HCT116 (cell line): ENCODE results near the gene SNAP47. TPM values are rescaled to one million over a fixed set of nuclear protein-coding genes. Genes with fewer than 3 reads are reported as not detected.

ENCODE experiments used
- ATAC-seq: fragments of 200-7000 bp; cut with Tn5 transposase; 2 replicates; pipeline ENCODE4 v1.9.1; 2020; ENCODE audit warnings: mild to moderate bottlenecking, moderate library complexity
- BruUV-seq: library from RNA; stranded (reverse); fragments of 400-500 nt; replicated peaks from 2 replicates; lab custom pipeline; 2021; lab: Mats Ljungman, UMichigan
- CTCF ChIA-PET: fragments of 300-600 bp; sonication (Branson Sonifier 250); formaldehyde crosslinking; loops from one replicate; lab custom pipeline; 2021; ENCODE audit warnings: antibody characterized with exemption; lab: Charles Lee
- POLR2A ChIA-PET: fragments of 300-600, 350-600 bp; sonication (Branson Sonifier 250); formaldehyde crosslinking; loops from one replicate; lab custom pipeline; 2021; ENCODE audit warnings: antibody characterized with exemption; lab: Charles Lee
- RAD21 ChIA-PET, 2 experiments: fragments of 300-600 bp; sonication (Branson Sonifier 250); formaldehyde crosslinking; loops; one replicate each; lab custom pipeline; 2023; ENCODE audit warnings: low total read pairs in 2 of 2; ENCODE audit not compliant: uncharacterized antibody in 2 of 2, unreplicated experiment in 2 of 2, low non-redundant PET in 1 of 2; lab: Charles Lee
- DNase-seq: peaks from one replicate; pipeline ENCODE4 v3.0.0-alpha.2; 2010; ENCODE audit warnings: low read depth, low spot score
- H2AFZ ChIP-seq: fragments of 200-600 bp; shearing (Covaris generic), sonication (generic); 2 replicates; pipeline ENCODE4 v1.6.1; 2017; ENCODE audit warnings: low read depth, mixed run types, mixed read lengths, antibody characterized with exemption, low read length; ENCODE audit not compliant: poor library complexity, severe bottlenecking
- H3K27ac ChIP-seq: 2 replicates; pipeline ENCODE4 v1.5.1; 2012; ENCODE audit warnings: low read depth, low read length
- H3K27me3 ChIP-seq: fragments of 200-600 bp; sonication (generic); 2 replicates; pipeline ENCODE4 v1.6.1; 2016; ENCODE audit warnings: mixed run types, low read length, mixed read lengths; ENCODE audit not compliant: insufficient read depth
- H3K36me3 ChIP-seq, 2 experiments: fragments of 200-500 bp in 1 of 2; fragments of 200-600 bp in 1 of 2; sonication (Bioruptor generic) in 1 of 2; sonication (generic) in 1 of 2; 2 replicates each; pipeline versions ENCODE4 v1.5.1 to v1.6.1; 2014 to 2016; ENCODE audit warnings: low read length in 2 of 2, inconsistent platforms in 1 of 2, mixed read lengths in 1 of 2, mixed run types in 1 of 2; ENCODE audit not compliant: insufficient read depth in 2 of 2, control insufficient read depth in 1 of 2
- H3K4me1 ChIP-seq, 2 experiments: fragments of 200-600 bp in 1 of 2; sonication (generic) in 1 of 2; 2 replicates each; pipeline versions ENCODE4 v1.5.1 to v1.6.1; 2012 to 2017; ENCODE audit warnings: low read length in 2 of 2, inconsistent platforms in 1 of 2, mild to moderate bottlenecking in 1 of 2, mixed read lengths in 1 of 2, mixed run types in 1 of 2, moderate library complexity in 1 of 2; ENCODE audit not compliant: insufficient read depth in 2 of 2, control insufficient read depth in 1 of 2
- H3K4me2 ChIP-seq: fragments of 200-600 bp; sonication (generic); 2 replicates; pipeline ENCODE4 v1.6.1; 2017; ENCODE audit warnings: mixed run types, low read length, mixed read lengths
- H3K4me3 ChIP-seq, 2 experiments: fragments of 200-600 bp in 1 of 2; sonication (generic) in 1 of 2; replicated peaks in 1 of 2; 2 replicates each; pipeline ENCODE4 v1.5.1; 2011 to 2016; ENCODE audit warnings: low read length in 2 of 2, control low read depth in 1 of 2, low read depth in 1 of 2, mild to moderate bottlenecking in 1 of 2, mixed read lengths in 1 of 2, mixed run types in 1 of 2
- H3K79me2 ChIP-seq: fragments of 200-600 bp; sonication (generic); 2 replicates; pipeline ENCODE4 v1.6.1; 2017; ENCODE audit warnings: mild to moderate bottlenecking, mixed run types, low read length, moderate library complexity, mixed read lengths; ENCODE audit not compliant: insufficient read depth
- H3K9ac ChIP-seq: fragments of 200-600 bp; sonication (generic); 2 replicates; pipeline ENCODE4 v1.6.1; 2016; ENCODE audit warnings: low read length, mixed read lengths
- H3K9me2 ChIP-seq: fragments of 200-600 bp; sonication (generic), shearing (Covaris generic); 2 replicates; pipeline ENCODE4 v1.6.1; 2017; ENCODE audit warnings: mixed run types, mild to moderate bottlenecking, moderate library complexity; ENCODE audit not compliant: insufficient read depth
- H3K9me3 ChIP-seq, 2 experiments: fragments of 200-500 bp in 1 of 2; fragments of 200-600 bp in 1 of 2; sonication (Bioruptor generic) in 1 of 2; sonication (generic) in 1 of 2; 2 replicates each; pipeline ENCODE4 v1.6.1; 2014 to 2017; ENCODE audit warnings: low read length in 2 of 2, mixed read lengths in 2 of 2, inconsistent platforms in 1 of 2, low read depth in 1 of 2, mild to moderate bottlenecking in 1 of 2, mixed run types in 1 of 2, moderate library complexity in 1 of 2; ENCODE audit not compliant: control insufficient read depth in 1 of 2, insufficient read depth in 1 of 2
- H4K20me1 ChIP-seq: fragments of 200-600 bp; sonication (generic), shearing (Covaris generic); 2 replicates; pipeline ENCODE4 v1.6.1; 2017; ENCODE audit warnings: mixed run types, mild to moderate bottlenecking, moderate library complexity; ENCODE audit not compliant: insufficient read depth
- CBX3 ChIP-seq: IDR thresholded peaks from 2 replicates; pipeline ENCODE4 v1.6.1; 2012; ENCODE audit warnings: low read depth
- CEBPB ChIP-seq: IDR thresholded peaks from 2 replicates; pipeline ENCODE4 v1.6.1; 2012; ENCODE audit warnings: low read depth
- CTCF ChIP-seq, 3 experiments: fragments of 200-600 bp in 1 of 3; sonication (generic) in 1 of 3; IDR thresholded peaks in 2 of 3; conservative IDR thresholded peaks in 1 of 3; 2 replicates each; pipeline ENCODE4 v1.5.1; 2012 to 2017; ENCODE audit warnings: low read depth in 2 of 3, low read length in 2 of 3, antibody characterized with exemption in 1 of 3, borderline replicate concordance in 1 of 3, control low read depth in 1 of 3, mild to moderate bottlenecking in 1 of 3, mixed read lengths in 1 of 3, mixed run types in 1 of 3, moderate library complexity in 1 of 3; ENCODE audit not compliant: insufficient read depth in 1 of 3
- EGR1 ChIP-seq: IDR thresholded peaks from 2 replicates; pipeline ENCODE4 v1.6.1; 2012; ENCODE audit warnings: low read depth
- ELF1 ChIP-seq: IDR thresholded peaks from 2 replicates; pipeline ENCODE4 v1.6.1; 2012; ENCODE audit warnings: low read depth, borderline replicate concordance
- EZH2 ChIP-seq: fragments of 200-600 bp; sonication (generic); IDR thresholded peaks from 2 replicates; pipeline ENCODE4 v1.6.1; 2017; ENCODE audit warnings: antibody characterized with exemption, mixed run types
- EZH2phosphoT487 ChIP-seq: fragments of 200-600 bp; IDR thresholded peaks from 2 replicates; pipeline ENCODE4 v1.6.1; 2018; ENCODE audit warnings: antibody characterized with exemption, borderline replicate concordance
- FOSL1 ChIP-seq: IDR thresholded peaks from 2 replicates; pipeline ENCODE4 v1.6.1; 2012; ENCODE audit warnings: low read depth
- MAX ChIP-seq: IDR thresholded peaks from 2 replicates; pipeline ENCODE4 v1.6.1; 2012
- POLR2A ChIP-seq: IDR thresholded peaks from 2 replicates; pipeline ENCODE4 v1.7.0; 2011; ENCODE audit warnings: borderline replicate concordance; ENCODE audit not compliant: insufficient read depth, insufficient read length; ENCODE audit errors: extremely low read depth
- POLR2AphosphoS5 ChIP-seq: IDR thresholded peaks from 2 replicates; pipeline ENCODE4 v1.6.1; 2011; ENCODE audit warnings: mild to moderate bottlenecking, low read depth, low read length, moderate library complexity
- RAD21 ChIP-seq: IDR thresholded peaks from 2 replicates; pipeline ENCODE4 v1.6.1; 2012; ENCODE audit warnings: low read depth, mild to moderate bottlenecking
- REST ChIP-seq: IDR thresholded peaks from 2 replicates; pipeline ENCODE4 v1.6.1; 2012; ENCODE audit warnings: low read depth
- SIN3A ChIP-seq: IDR thresholded peaks from 2 replicates; pipeline ENCODE4 v1.6.1; 2012; ENCODE audit warnings: low read depth
- SP1 ChIP-seq: IDR thresholded peaks from 2 replicates; pipeline ENCODE4 v1.6.1; 2012; ENCODE audit warnings: low read depth
- TCF7L2 ChIP-seq: IDR thresholded peaks from 2 replicates; pipeline ENCODE4 v1.7.0; 2011; ENCODE audit warnings: borderline replicate concordance, inconsistent platforms; ENCODE audit not compliant: insufficient read depth, insufficient read length; ENCODE audit errors: extremely low read depth
- YY1 ChIP-seq: IDR thresholded peaks from 2 replicates; pipeline ENCODE4 v1.6.1; 2011; ENCODE audit warnings: low read length, low read depth, moderate library complexity, mild to moderate bottlenecking; ENCODE audit not compliant: insufficient replicate concordance; ENCODE audit errors: extremely low read depth
- ZNF274 ChIP-seq: fragments of 200-500 bp; sonication (Bioruptor generic); IDR thresholded peaks from 2 replicates; pipeline ENCODE4 v1.6.1; 2014; ENCODE audit warnings: mild to moderate bottlenecking, low read depth, low read length, inconsistent platforms
- intact Hi-C: fragments of 100-400 bp; cut with micrococcal nuclease; formaldehyde crosslinking; loops from 2 replicates; pipeline ENCODE4 v1.10.0; 2022
- total RNA-seq: library from RNA; stranded (reverse); gene quantifications from one replicate; pipeline ENCODE4 v1.2.1, GENCODE V29; 2021; ENCODE audit not compliant: unreplicated experiment

Gene SNAP47
- total RNA-seq, 1 experiment from 2014 or later = 37.9 TPM

- no peak for TF ChIP-seq MAX
- TF ChIP-seq POLR2A = no peak
- no peak for TF ChIP-seq REST
- TF ChIP-seq SP1 = no peak
- TF ChIP-seq CTCF (IDR thresholded peaks at IDR 0.05 in 2 of 3, conservative IDR thresholded peaks at IDR 0.05 in 1 of 3; ENCODE audit: borderline replicate concordance in 1 of 3, insufficient read depth in 1 of 3, low read depth in 2 of 3, low read length in 2 of 3) = no peak
- no peak for TF ChIP-seq POLR2AphosphoS5
- no peak for TF ChIP-seq ELF1
- no peak for TF ChIP-seq CEBPB
- TF ChIP-seq CBX3 = no peak
- no peak for TF ChIP-seq FOSL1
- no peak for TF ChIP-seq YY1
- TF ChIP-seq EGR1 = no peak
- TF ChIP-seq TCF7L2 = no peak
- no peak for TF ChIP-seq SIN3A
- TF ChIP-seq EZH2phosphoT487 = no peak
- TF ChIP-seq ZNF274 = no peak
- no peak for TF ChIP-seq RAD21
- no peak for TF ChIP-seq EZH2
- Histone ChIP-seq H3K27ac (no peak overlapping the region), H3K9ac (no peak overlapping the region), H3K4me1 (peaks cover 0 to 6% of the 10 kb centered on the region in 2 experiments; a peak in 2 of 4 replicates), H2AFZ (no peak overlapping the region), H3K27me3 (no peaks in the 10 kb centered on the region), H3K9me2 (no peaks in the 10 kb centered on the region), H3K4me2 (no peak overlapping the region), H3K36me3 (peaks cover 14 to 15% of the 10 kb centered on the region in 2 experiments; a peak in 3 of 4 replicates), H3K79me2 (peaks cover 53% of the 10 kb centered on the region), H3K9me3 (no peaks in the 10 kb centered on the region), H3K4me3 (no peak overlapping the region), H4K20me1 (no peaks in the 10 kb centered on the region)
- ChIA-PET POLR2A (no interaction called here), RAD21 (no interaction called here), CTCF (no interaction called here)
- DNase-seq = no peak
- intact Hi-C loops = no loop called here
- no peak for ATAC-seq
- no TSS peak for BruUV-seq
Measured at GRCh38 chr1:227754958-227755357, 19.7 kb downstream of the SNAP47 start.
